PC-3 (cell line): ENCODE measurements around the gene OLFML2B.

Experiments used
- CTCF ChIP-seq: fragments of 300-600 bp; sonication (generic); conservative IDR thresholded peaks from 2 replicates; pipeline ENCODE4 v1.5.1; 2017; ENCODE audit warnings: antibody characterized with exemption, low read depth, mild to moderate bottlenecking, low read length
- EZH2 ChIP-seq: fragments of 300-600 bp; sonication (generic); IDR thresholded peaks from one replicate; pipeline ENCODE4 v1.6.1; 2017; ENCODE audit warnings: antibody characterized with exemption, mild to moderate bottlenecking, low read length; ENCODE audit not compliant: unreplicated experiment
- EZH2phosphoT487 ChIP-seq: fragments of 300-600 bp; sonication (generic); IDR thresholded peaks from 2 replicates; pipeline ENCODE4 v1.6.1; 2018; ENCODE audit warnings: mild to moderate bottlenecking, antibody characterized with exemption, low read length, borderline replicate concordance

- TF ChIP-seq CTCF (no peak), EZH2phosphoT487 (no peak), EZH2 (no peak)
Measured at GRCh38 chr1:162011337-162012012, 12.2 kb downstream of the OLFML2B start.
